ENCODE data around the gene ERGIC1.

The ERGIC1 gene

GRCh38 chr5:172907657-172908056 is 73.6 kb downstream of the ERGIC1 start:
- no peaks in the 10 kb centered on the region for H3K27me3 ChIP-seq (replicated peaks; ENCODE audit: control insufficient read depth, insufficient read depth, low read length)
- no peak for DNase-seq (ENCODE audit: extremely low read depth, insufficient read length)
- no peak overlapping the region for H3K4me3 ChIP-seq (replicated peaks; ENCODE audit: low read depth, low read length)
- H3K36me3 ChIP-seq (ENCODE audit: control insufficient read depth, insufficient read depth, low read length), result peaks cover 4% of the 10 kb centered on the region
- no peak for TF ChIP-seq CTCF (IDR thresholded peaks at IDR 0.05; ENCODE audit: insufficient read depth, low read length, poor library complexity, severe bottlenecking)

DNA sequence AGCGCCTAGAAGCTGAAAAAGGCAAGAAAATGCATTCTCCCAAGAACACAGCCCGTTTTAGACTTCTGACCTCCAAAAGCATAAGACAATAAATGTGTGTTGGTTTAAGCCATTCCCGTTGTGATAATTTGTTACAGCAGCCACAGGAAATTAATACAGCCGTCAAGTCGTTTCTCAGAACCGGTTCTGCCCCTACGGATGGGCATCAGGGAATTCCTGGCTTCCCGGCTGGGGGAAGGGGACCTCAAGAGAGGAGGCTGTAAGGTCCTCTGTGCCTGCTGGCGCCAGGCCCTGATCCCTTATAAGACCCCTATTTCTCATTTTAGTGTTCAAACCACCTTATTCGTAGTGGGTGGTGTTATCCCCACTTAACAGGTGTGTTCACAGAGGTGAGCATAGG is 74.6 kb downstream of the ERGIC1 start:
- no peak for TF ChIP-seq CTCF (IDR thresholded peaks at IDR 0.05; ENCODE audit: insufficient read depth, low read length, poor library complexity, severe bottlenecking)
- Histone ChIP-seq H3K27me3 (replicated peaks; ENCODE audit: control insufficient read depth, insufficient read depth, low read length) (no peaks in the 10 kb centered on the region), H3K36me3 (ENCODE audit: control insufficient read depth, insufficient read depth, low read length) (peaks cover 9% of the 10 kb centered on the region), H3K4me3 (replicated peaks; ENCODE audit: low read depth, low read length) (no peak overlapping the region)
- no peak for DNase-seq (ENCODE audit: extremely low read depth, insufficient read length)

DNA sequence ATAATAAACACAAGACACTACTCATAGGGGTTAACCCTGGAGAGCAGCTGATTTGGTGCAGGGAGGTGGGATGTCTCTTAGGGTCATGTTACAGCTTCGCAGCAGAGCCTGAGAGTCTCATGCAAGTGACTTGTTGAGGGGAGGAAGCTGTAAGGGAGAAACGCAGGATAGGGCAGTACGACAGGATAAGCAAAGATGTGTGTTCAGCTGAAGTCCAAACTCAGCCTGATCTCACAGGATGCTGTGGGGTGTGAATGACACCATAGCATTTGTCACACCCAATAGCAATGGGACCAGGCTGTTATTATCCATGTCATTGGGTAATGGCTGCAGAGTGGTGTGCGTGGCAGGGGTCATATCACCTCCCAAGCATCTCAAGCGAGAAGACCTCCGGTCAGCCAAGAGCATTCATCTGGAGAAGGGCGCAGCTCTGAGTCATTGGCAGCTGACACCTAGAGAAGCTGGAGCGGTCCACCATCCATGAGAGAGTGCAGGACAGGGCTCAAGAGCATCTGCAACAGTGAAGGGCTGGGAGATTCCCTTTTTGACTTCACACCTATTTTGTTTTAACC is 76.0 kb downstream of the ERGIC1 start:
- no peaks in the 10 kb centered on the region for H3K27me3 ChIP-seq (replicated peaks; ENCODE audit: control insufficient read depth, insufficient read depth, low read length)
- no peak for TF ChIP-seq CTCF (IDR thresholded peaks at IDR 0.05; ENCODE audit: insufficient read depth, low read length, poor library complexity, severe bottlenecking)
- H3K36me3 ChIP-seq (ENCODE audit: control insufficient read depth, insufficient read depth, low read length), result peaks cover 15% of the 10 kb centered on the region
- no peak overlapping the region for H3K4me3 ChIP-seq (replicated peaks; ENCODE audit: low read depth, low read length)
- DNase-seq (ENCODE audit: extremely low read depth, insufficient read length), result no peak

GRCh38 chr5:172910828-172911627 is 77.0 kb downstream of the ERGIC1 start:
- Histone ChIP-seq H3K4me3 (replicated peaks; ENCODE audit: low read depth, low read length) (no peak overlapping the region), H3K27me3 (replicated peaks; ENCODE audit: control insufficient read depth, insufficient read depth, low read length) (no peaks in the 10 kb centered on the region), H3K36me3 (ENCODE audit: control insufficient read depth, insufficient read depth, low read length) (peaks cover 24% of the 10 kb centered on the region)
- TF ChIP-seq CTCF (IDR thresholded peaks at IDR 0.05; ENCODE audit: insufficient read depth, low read length, poor library complexity, severe bottlenecking), result peak; percentile 38
- peak; percentile 71 for DNase-seq (ENCODE audit: extremely low read depth, insufficient read length)

DNA sequence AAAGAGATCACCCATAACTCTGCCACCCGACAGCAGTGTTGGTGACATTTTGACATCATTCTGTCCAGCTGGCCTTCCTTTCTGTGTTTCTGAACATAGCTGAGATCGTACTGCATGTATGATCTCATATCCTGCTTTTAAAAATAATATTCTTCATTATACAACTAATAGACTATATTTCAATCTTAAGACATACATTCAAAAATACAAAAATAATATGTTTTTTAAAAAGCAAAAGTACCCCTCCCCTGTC is 77.5 kb downstream of the ERGIC1 start:
- no peak for DNase-seq (ENCODE audit: extremely low read depth, insufficient read length)
- Histone ChIP-seq H3K27me3 (replicated peaks; ENCODE audit: control insufficient read depth, insufficient read depth, low read length) (no peaks in the 10 kb centered on the region), H3K4me3 (replicated peaks; ENCODE audit: low read depth, low read length) (no peak overlapping the region), H3K36me3 (ENCODE audit: control insufficient read depth, insufficient read depth, low read length) (peaks cover 29% of the 10 kb centered on the region)
- TF ChIP-seq CTCF (IDR thresholded peaks at IDR 0.05; ENCODE audit: insufficient read depth, low read length, poor library complexity, severe bottlenecking), result no peak
